ENCODE results near the gene HK2.

- TF ChIP-seq CTCF (IDR thresholded peaks at IDR 0.05; ENCODE audit: low read length) (no peak), EZH2 (IDR thresholded peaks at IDR 0.05; ENCODE audit: borderline replicate concordance, low read length) (no peak)
Observed at GRCh38 chr2:74867841-74868658, 34.1 kb downstream of the HK2 start.
